Measurements from ENCODE around the gene GCNT1. TPM values are rescaled to one million over a fixed set of nuclear protein-coding genes. Genes with fewer than 3 reads are reported as not detected.

GCNT1 gene
- total RNA-seq, 1 experiment from 2014 or later = 0.28 TPM

GRCh38 chr9:76445976-76446375, 13.0 kb upstream of the GCNT1 start:
- in situ Hi-C loops (cut with HindIII; ENCODE audit: low pct_unique_long_range_greater_than_20kb, low sequenced_read_pairs) (no loop called here), intact Hi-C loops (cut with micrococcal nuclease; ENCODE audit: unreplicated experiment) (loop anchor here (2.0 kb wide), 1 partner anchor 259 kb away; no protein-coding TSS in a partner anchor)
- POLR2A ChIA-PET = no interaction called here
- DNase-seq (ENCODE audit: low read depth, low spot score) (no peak), ATAC-seq (no peak)
- Histone ChIP-seq H3K4me1 (ENCODE audit: control insufficient read depth, insufficient read depth, low read length) (no peaks in the 10 kb centered on the region), H3K27me3 (ENCODE audit: control insufficient read depth, insufficient read depth, low read length) (no peaks in the 10 kb centered on the region), H3K9me3 (ENCODE audit: control insufficient read depth, insufficient read depth, low read depth, low read length) (no peaks in the 10 kb centered on the region), H3K27ac (ENCODE audit: low read length) (no peak overlapping the region), H3K36me3 (ENCODE audit: control insufficient read depth, insufficient read depth, low read length) (no peaks in the 10 kb centered on the region), H3K4me3 (ENCODE audit: low read depth in 2 of 2, low read length in 2 of 2) (no peak overlapping the region)
- no TSS peak for BruUV-seq (replicated peaks)
- TF ChIP-seq POLR2AphosphoS5 (IDR thresholded peaks at IDR 0.05; ENCODE audit: low read depth, low read length) (no peak), CTCF (IDR thresholded peaks at IDR 0.05) (no peak), REST (IDR thresholded peaks at IDR 0.05; ENCODE audit: insufficient read depth in 1 of 2, low read depth in 2 of 2, low read length in 1 of 2) (no peak), TCF7L2 (IDR thresholded peaks at IDR 0.05; ENCODE audit: low read depth, low read length) (no peak), SIN3A (IDR thresholded peaks at IDR 0.05; ENCODE audit: borderline replicate concordance, insufficient read depth, low read depth, low read length) (no peak)
- CTCF ChIA-PET = no interaction called here

GRCh38 chr9:76448501-76448900, 10.5 kb upstream of the GCNT1 start:
- intact Hi-C loops (cut with micrococcal nuclease; ENCODE audit: unreplicated experiment) (loop anchor here (1.0 kb wide), 1 partner anchor 210 kb away; no protein-coding TSS in a partner anchor), in situ Hi-C loops (cut with HindIII; ENCODE audit: low pct_unique_long_range_greater_than_20kb, low sequenced_read_pairs) (no loop called here)
- TF ChIP-seq POLR2AphosphoS5 (IDR thresholded peaks at IDR 0.05; ENCODE audit: low read depth, low read length) = no peak
- no peaks in the 10 kb centered on the region for H3K9me3 ChIP-seq (ENCODE audit: control insufficient read depth, insufficient read depth, low read depth, low read length)
- DNase-seq (ENCODE audit: low read depth, low spot score) = no peak
- no peak for ATAC-seq
- H3K4me3 ChIP-seq (ENCODE audit: low read depth in 2 of 2, low read length in 2 of 2) = no peak overlapping the region
- no peaks in the 10 kb centered on the region for H3K4me1 ChIP-seq (ENCODE audit: control insufficient read depth, insufficient read depth, low read length)
- H3K36me3 ChIP-seq (ENCODE audit: control insufficient read depth, insufficient read depth, low read length) = no peaks in the 10 kb centered on the region
- no peak overlapping the region for H3K27ac ChIP-seq (ENCODE audit: low read length)
- POLR2A ChIA-PET = no interaction called here
- CTCF ChIA-PET = no interaction called here
- BruUV-seq (replicated peaks) = no TSS peak
- no peaks in the 10 kb centered on the region for H3K27me3 ChIP-seq (ENCODE audit: control insufficient read depth, insufficient read depth, low read length)

- in situ Hi-C loops (cut with HindIII; ENCODE audit: low pct_unique_long_range_greater_than_20kb, low sequenced_read_pairs) = no loop called here
Observed at GRCh38 chr9:76451234-76451633, 7.7 kb upstream of the GCNT1 start.

More at GRCh38 chr9:76451234-76451633, 7.7 kb upstream of the GCNT1 start:
- Histone ChIP-seq H3K4me3 (ENCODE audit: low read depth in 2 of 2, low read length in 2 of 2) (no peak overlapping the region), H3K4me1 (ENCODE audit: control insufficient read depth, insufficient read depth, low read length) (no peaks in the 10 kb centered on the region), H3K36me3 (ENCODE audit: control insufficient read depth, insufficient read depth, low read length) (no peaks in the 10 kb centered on the region), H3K27me3 (ENCODE audit: control insufficient read depth, insufficient read depth, low read length) (no peaks in the 10 kb centered on the region), H3K9me3 (ENCODE audit: control insufficient read depth, insufficient read depth, low read depth, low read length) (no peaks in the 10 kb centered on the region), H3K27ac (ENCODE audit: low read length) (no peak overlapping the region)
- ChIA-PET POLR2A (no interaction called here), CTCF (no interaction called here)
- intact Hi-C loops (cut with micrococcal nuclease; ENCODE audit: unreplicated experiment) = no loop called here
- BruUV-seq (replicated peaks) = no TSS peak
- DNase-seq (ENCODE audit: low read depth, low spot score) (no peak), ATAC-seq (no peak)
- TF ChIP-seq POLR2AphosphoS5 (IDR thresholded peaks at IDR 0.05; ENCODE audit: low read depth, low read length) = no peak
- no peak for TF ChIP-seq SIN3A (IDR thresholded peaks at IDR 0.05; ENCODE audit: borderline replicate concordance, insufficient read depth, low read depth, low read length)
- no peak for TF ChIP-seq REST (IDR thresholded peaks at IDR 0.05; ENCODE audit: insufficient read depth in 1 of 2, low read depth in 2 of 2, low read length in 1 of 2)
- no peak for TF ChIP-seq TCF7L2 (IDR thresholded peaks at IDR 0.05; ENCODE audit: low read depth, low read length)
- TF ChIP-seq CTCF (IDR thresholded peaks at IDR 0.05) = no peak

Data from Panc1 (cell line).